ENCODE measurements around the gene TMEM192.

TMEM192 gene

GRCh38 chr4:165152527-165152926 lies 39.9 kb upstream of the TMEM192 start:
- Histone ChIP-seq H2AK5ac (ENCODE audit: low read length) (no peak overlapping the region), H2BK5ac (ENCODE audit: low read depth, low read length, poor library complexity) (no peak overlapping the region), H3K4me1 (ENCODE audit: control insufficient read depth in 1 of 2, insufficient read depth in 2 of 2, low read length in 2 of 2) (no peaks in the 10 kb centered on the region), H3K79me1 (ENCODE audit: low read length) (no peaks in the 10 kb centered on the region), H3K4me2 (ENCODE audit: low read length) (no peak overlapping the region), H2AFZ (ENCODE audit: insufficient read depth, low read length, poor library complexity) (no peak overlapping the region), H2BK120ac (ENCODE audit: insufficient read depth, low read length, poor library complexity) (no peak overlapping the region), H3K4me3 (ENCODE audit: low read depth, low read length) (no peak overlapping the region), H4K8ac (ENCODE audit: low read depth, low read length) (no peak overlapping the region), H4K12ac (ENCODE audit: low read depth, low read length) (no peak overlapping the region), H3K4ac (ENCODE audit: low read depth, low read length) (no peak overlapping the region), H3K27ac (ENCODE audit: low read depth, low read length) (no peak overlapping the region), H2BK12ac (ENCODE audit: low read length) (no peak overlapping the region), H3K9ac (ENCODE audit: low read length) (no peak overlapping the region), H3K18ac (ENCODE audit: low read length) (no peak overlapping the region), H3K36me3 (ENCODE audit: control insufficient read depth in 1 of 2, insufficient read depth in 2 of 2, low read length in 2 of 2) (no peaks in the 10 kb centered on the region), H4K91ac (ENCODE audit: low read depth, low read length) (no peak overlapping the region), H3K27me3 (ENCODE audit: insufficient read depth, low read length) (no peaks in the 10 kb centered on the region), H3K23ac (ENCODE audit: low read length) (no peak overlapping the region), H3K9me3 (ENCODE audit: insufficient read depth, low read depth, low read length) (no peaks in the 10 kb centered on the region), H3K79me2 (ENCODE audit: control insufficient read depth, insufficient read depth, low read length, poor library complexity) (no peaks in the 10 kb centered on the region), H3K14ac (ENCODE audit: low read length) (no peak overlapping the region)
- DNase-seq, result no peak
- no CpG with 5 or more reads among the region's 4 CpGs for WGBS (ENCODE audit: extremely low coverage, insufficient coverage, insufficient read length)

GRCh38 chr4:165151734-165152133 lies 39.1 kb upstream of the TMEM192 start:
- Histone ChIP-seq H2AFZ (ENCODE audit: insufficient read depth, low read length, poor library complexity) (no peak overlapping the region), H3K4me3 (ENCODE audit: low read depth, low read length) (no peak overlapping the region)

GRCh38 chr4:165150545-165150944 lies 37.9 kb upstream of the TMEM192 start:
- no peak overlapping the region for H2BK5ac ChIP-seq (ENCODE audit: low read depth, low read length, poor library complexity)
- WGBS (ENCODE audit: extremely low coverage, insufficient coverage, insufficient read length), result no CpG with 5 or more reads among the region's 3 CpGs

More at GRCh38 chr4:165151734-165152133, 39.1 kb upstream of the TMEM192 start:
- H2BK12ac ChIP-seq (ENCODE audit: low read length), result no peak overlapping the region
- no peak overlapping the region for H3K4ac ChIP-seq (ENCODE audit: low read depth, low read length)
- no peaks in the 10 kb centered on the region for H3K4me1 ChIP-seq (ENCODE audit: control insufficient read depth in 1 of 2, insufficient read depth in 2 of 2, low read length in 2 of 2)
- H3K79me1 ChIP-seq (ENCODE audit: low read length), result no peaks in the 10 kb centered on the region
- H4K91ac ChIP-seq (ENCODE audit: low read depth, low read length), result no peak overlapping the region
- DNase-seq, result no peak
- H4K8ac ChIP-seq (ENCODE audit: low read depth, low read length), result no peak overlapping the region
- no peak overlapping the region for H3K9ac ChIP-seq (ENCODE audit: low read length)
- H3K18ac ChIP-seq (ENCODE audit: low read length), result no peak overlapping the region
- H3K23ac ChIP-seq (ENCODE audit: low read length), result no peak overlapping the region
- no peak overlapping the region for H3K4me2 ChIP-seq (ENCODE audit: low read length)
- no peaks in the 10 kb centered on the region for H3K27me3 ChIP-seq (ENCODE audit: insufficient read depth, low read length)
- no peaks in the 10 kb centered on the region for H3K79me2 ChIP-seq (ENCODE audit: control insufficient read depth, insufficient read depth, low read length, poor library complexity)
- no peak overlapping the region for H4K12ac ChIP-seq (ENCODE audit: low read depth, low read length)
- H2BK5ac ChIP-seq (ENCODE audit: low read depth, low read length, poor library complexity), result no peak overlapping the region
- no peak overlapping the region for H2BK120ac ChIP-seq (ENCODE audit: insufficient read depth, low read length, poor library complexity)
- H3K36me3 ChIP-seq (ENCODE audit: control insufficient read depth in 1 of 2, insufficient read depth in 2 of 2, low read length in 2 of 2), result no peaks in the 10 kb centered on the region
- no peak overlapping the region for H3K14ac ChIP-seq (ENCODE audit: low read length)
- H2AK5ac ChIP-seq (ENCODE audit: low read length), result no peak overlapping the region
- no peak overlapping the region for H3K27ac ChIP-seq (ENCODE audit: low read depth, low read length)
- H3K9me3 ChIP-seq (ENCODE audit: insufficient read depth, low read depth, low read length), result no peaks in the 10 kb centered on the region

GRCh38 chr4:165138843-165139242 lies 26.2 kb upstream of the TMEM192 start:
- no peak overlapping the region for H3K9ac ChIP-seq (ENCODE audit: low read length)
- H3K9me3 ChIP-seq (ENCODE audit: insufficient read depth, low read depth, low read length), result no peaks in the 10 kb centered on the region
- no peak for DNase-seq
- no peak overlapping the region for H2BK5ac ChIP-seq (ENCODE audit: low read depth, low read length, poor library complexity)
- no peak overlapping the region for H3K18ac ChIP-seq (ENCODE audit: low read length)
- no peaks in the 10 kb centered on the region for H3K79me2 ChIP-seq (ENCODE audit: control insufficient read depth, insufficient read depth, low read length, poor library complexity)
- H4K12ac ChIP-seq (ENCODE audit: low read depth, low read length), result no peak overlapping the region
- H3K23ac ChIP-seq (ENCODE audit: low read length), result no peak overlapping the region
- no peak overlapping the region for H4K91ac ChIP-seq (ENCODE audit: low read depth, low read length)
- H2AK5ac ChIP-seq (ENCODE audit: low read length), result no peak overlapping the region
- no peak overlapping the region for H3K4me3 ChIP-seq (ENCODE audit: low read depth, low read length)
- no peak overlapping the region for H2BK120ac ChIP-seq (ENCODE audit: insufficient read depth, low read length, poor library complexity)
- no peaks in the 10 kb centered on the region for H3K79me1 ChIP-seq (ENCODE audit: low read length)
- no peak overlapping the region for H2BK12ac ChIP-seq (ENCODE audit: low read length)
- H3K27ac ChIP-seq (ENCODE audit: low read depth, low read length), result no peak overlapping the region
- H3K4ac ChIP-seq (ENCODE audit: low read depth, low read length), result no peak overlapping the region
- H3K14ac ChIP-seq (ENCODE audit: low read length), result no peak overlapping the region
- H4K8ac ChIP-seq (ENCODE audit: low read depth, low read length), result no peak overlapping the region
- H3K36me3 ChIP-seq (ENCODE audit: control insufficient read depth in 1 of 2, insufficient read depth in 2 of 2, low read length in 2 of 2), result no peaks in the 10 kb centered on the region
- no peaks in the 10 kb centered on the region for H3K4me1 ChIP-seq (ENCODE audit: control insufficient read depth in 1 of 2, insufficient read depth in 2 of 2, low read length in 2 of 2)
- no peak overlapping the region for H2AFZ ChIP-seq (ENCODE audit: insufficient read depth, low read length, poor library complexity)
- WGBS (ENCODE audit: extremely low coverage, insufficient coverage, insufficient read length), result no CpG with 5 or more reads among the region's 3 CpGs
- H3K27me3 ChIP-seq (ENCODE audit: insufficient read depth, low read length), result no peaks in the 10 kb centered on the region
- no peak overlapping the region for H3K4me2 ChIP-seq (ENCODE audit: low read length)

More at GRCh38 chr4:165150545-165150944, 37.9 kb upstream of the TMEM192 start:
- Histone ChIP-seq H3K9ac (ENCODE audit: low read length) (no peak overlapping the region), H2AK5ac (ENCODE audit: low read length) (no peak overlapping the region), H3K4me3 (ENCODE audit: low read depth, low read length) (no peak overlapping the region), H3K36me3 (ENCODE audit: control insufficient read depth in 1 of 2, insufficient read depth in 2 of 2, low read length in 2 of 2) (no peaks in the 10 kb centered on the region), H3K14ac (ENCODE audit: low read length) (no peak overlapping the region), H3K23ac (ENCODE audit: low read length) (no peak overlapping the region), H3K79me1 (ENCODE audit: low read length) (no peaks in the 10 kb centered on the region), H4K8ac (ENCODE audit: low read depth, low read length) (no peak overlapping the region), H3K4me1 (ENCODE audit: control insufficient read depth in 1 of 2, insufficient read depth in 2 of 2, low read length in 2 of 2) (no peaks in the 10 kb centered on the region), H3K27me3 (ENCODE audit: insufficient read depth, low read length) (no peaks in the 10 kb centered on the region), H4K12ac (ENCODE audit: low read depth, low read length) (no peak overlapping the region), H2BK120ac (ENCODE audit: insufficient read depth, low read length, poor library complexity) (no peak overlapping the region), H3K18ac (ENCODE audit: low read length) (no peak overlapping the region), H3K9me3 (ENCODE audit: insufficient read depth, low read depth, low read length) (no peaks in the 10 kb centered on the region), H3K4me2 (ENCODE audit: low read length) (no peak overlapping the region), H2BK12ac (ENCODE audit: low read length) (no peak overlapping the region), H3K79me2 (ENCODE audit: control insufficient read depth, insufficient read depth, low read length, poor library complexity) (no peaks in the 10 kb centered on the region), H4K91ac (ENCODE audit: low read depth, low read length) (no peak overlapping the region), H3K4ac (ENCODE audit: low read depth, low read length) (no peak overlapping the region), H3K27ac (ENCODE audit: low read depth, low read length) (no peak overlapping the region), H2AFZ (ENCODE audit: insufficient read depth, low read length, poor library complexity) (no peak overlapping the region)
- no peak for DNase-seq

Measured in trophoblast cell (in vitro differentiated cells and primary cell).